BLaER1 treated with 17β-estradiol and CSF1 and Interleukin-3, amounts not matched to agents 10 nM and 100 nM (cell line): ENCODE results near the gene GALNT9.
A peak's percentile ranks its signal among the peaks of the same experiment; 100 is the strongest.

Experiments used
- H3K27ac ChIP-seq, 11 experiments: shearing (Covaris generic); formaldehyde crosslinking; 2 replicates each; pipeline ENCODE4 v1.8.1; 2022
- H3K27me3 ChIP-seq, 11 experiments: shearing (Covaris generic); formaldehyde crosslinking; 2 replicates each; pipeline ENCODE4 v1.8.1; 2022
- H3K36me3 ChIP-seq, 11 experiments: shearing (Covaris generic); formaldehyde crosslinking; 2 replicates each; pipeline ENCODE4 v1.8.1; 2022
- H3K4me1 ChIP-seq, 10 experiments: shearing (Covaris generic); formaldehyde crosslinking; 2 replicates each; pipeline ENCODE4 v1.8.1; 2022
- H3K4me2 ChIP-seq, 11 experiments: shearing (Covaris generic); formaldehyde crosslinking; 2 replicates each; pipeline ENCODE4 v1.8.1; 2022
- H3K4me3 ChIP-seq, 10 experiments: shearing (Covaris generic); formaldehyde crosslinking; 2 replicates each; pipeline ENCODE4 v1.8.1; 2022
- H3K9ac ChIP-seq, 11 experiments: shearing (Covaris generic); formaldehyde crosslinking; 2 replicates each; pipeline ENCODE4 v1.8.1; 2022
- H3K9me3 ChIP-seq, 11 experiments: shearing (Covaris generic); formaldehyde crosslinking; replicated peaks in 1 of 11; 2 replicates each; pipeline ENCODE4 v1.8.1; 2022
- H4K20me1 ChIP-seq, 11 experiments: shearing (Covaris generic); formaldehyde crosslinking; 2 replicates each; pipeline ENCODE4 v1.8.1; 2022
- Cebpa-rat ChIP-seq, 11 experiments: shearing (Covaris generic); IDR thresholded peaks; 2 replicates each; pipeline ENCODE4 v1.8.1; 2022

GALNT9 gene

GRCh38 chr12:132163041-132163910, 166.1 kb downstream of the GALNT9 start:
- no peak for TF ChIP-seq Cebpa-rat (IDR thresholded peaks at IDR 0.05)
- peaks cover 0 to 8% (median 0%) of the 10 kb centered on the region in 11 experiments; a peak in 10 of 22 replicates for H3K9me3 ChIP-seq
- peaks cover 0 to 22% (median 0%) of the 10 kb centered on the region in 11 experiments; a peak in 4 of 22 replicates for H4K20me1 ChIP-seq
- peak overlapping the region; percentile 9 to 89 (median 79); a peak in 20 of 22 replicates for H3K27ac ChIP-seq
- peaks cover 13 to 39% (median 27%) of the 10 kb centered on the region in 11 experiments; a peak in 20 of 22 replicates for H3K27me3 ChIP-seq
- H3K4me3 ChIP-seq, result peak overlapping the region in 9 of 10 experiments; percentile 29 to 62 (median 44); a peak in 18 of 20 replicates
- H3K9ac ChIP-seq, result peak overlapping the region; percentile 55 to 79 (median 73); a peak in 21 of 22 replicates
- peak overlapping the region; percentile 88 to 99 (median 93) for H3K4me2 ChIP-seq
- H3K36me3 ChIP-seq, result peaks cover 0 to 6% (median 3%) of the 10 kb centered on the region in 11 experiments; a peak in 12 of 22 replicates
- H3K4me1 ChIP-seq, result peaks cover 41 to 64% (median 58%) of the 10 kb centered on the region in 10 experiments

DNA sequence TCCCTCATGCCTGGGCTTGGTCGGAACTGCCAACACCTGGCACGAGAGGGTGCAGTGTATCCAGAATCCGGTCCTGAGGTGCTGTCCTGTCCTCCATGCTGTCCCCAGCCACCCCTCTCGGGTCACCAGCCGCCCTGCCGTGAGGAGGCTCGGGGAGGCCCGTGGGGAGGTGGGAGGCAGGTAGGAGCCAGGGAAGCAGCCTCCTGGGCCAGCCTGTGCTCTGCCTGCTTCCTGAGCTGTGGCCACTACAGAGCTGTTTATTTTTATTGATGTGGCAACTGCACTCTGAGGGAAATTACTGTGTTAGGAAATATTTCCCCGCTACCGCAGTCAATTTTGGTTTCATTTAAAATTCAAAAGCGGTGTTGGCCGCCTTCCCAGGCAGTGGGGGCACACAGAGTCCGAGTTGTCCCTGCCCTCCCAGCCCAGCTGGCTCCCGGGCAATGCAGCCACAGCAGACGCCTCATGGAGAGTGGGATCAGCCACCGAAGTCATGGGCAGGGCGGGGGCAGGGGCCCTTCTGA, 166.8 kb downstream of the GALNT9 start:
- H3K4me1 ChIP-seq, result peaks cover 34 to 57% (median 51%) of the 10 kb centered on the region in 10 experiments
- H3K9ac ChIP-seq, result peak overlapping the region; percentile 55 to 79 (median 73); a peak in 21 of 22 replicates
- peaks cover 4 to 13% (median 7%) of the 10 kb centered on the region in 11 experiments; a peak in 13 of 22 replicates for H3K9me3 ChIP-seq
- peaks cover 0 to 22% (median 0%) of the 10 kb centered on the region in 11 experiments; a peak in 4 of 22 replicates for H4K20me1 ChIP-seq
- H3K36me3 ChIP-seq, result peaks cover 6 to 13% (median 10%) of the 10 kb centered on the region in 11 experiments; a peak in 20 of 22 replicates
- peak overlapping the region in 9 of 10 experiments; percentile 29 to 62 (median 44); a peak in 18 of 20 replicates for H3K4me3 ChIP-seq
- peak overlapping the region; percentile 88 to 99 (median 93) for H3K4me2 ChIP-seq
- peaks cover 13 to 39% (median 26%) of the 10 kb centered on the region in 11 experiments; a peak in 20 of 22 replicates for H3K27me3 ChIP-seq
- H3K27ac ChIP-seq, result peak overlapping the region; percentile 42 to 89 (median 79); a peak in 20 of 22 replicates
- peak in 9 of 11 experiments; percentile 60 to 87 (median 77); a peak in 15 of 22 replicates for TF ChIP-seq Cebpa-rat (IDR thresholded peaks at IDR 0.05)

- Histone ChIP-seq H3K4me2 (peak overlapping the region; percentile 88 to 99 (median 93)), H3K27ac (peak overlapping the region; percentile 42 to 89 (median 79); a peak in 20 of 22 replicates), H4K20me1 (peaks cover 0 to 22% (median 0%) of the 10 kb centered on the region in 11 experiments; a peak in 4 of 22 replicates), H3K27me3 (peaks cover 13 to 39% (median 26%) of the 10 kb centered on the region in 11 experiments; a peak in 20 of 22 replicates), H3K9ac (peak overlapping the region; percentile 55 to 79 (median 73); a peak in 21 of 22 replicates), H3K36me3 (peaks cover 12 to 19% (median 16%) of the 10 kb centered on the region in 11 experiments), H3K9me3 (peaks cover 7 to 20% (median 11%) of the 10 kb centered on the region in 11 experiments; a peak in 16 of 22 replicates), H3K4me3 (peak overlapping the region in 9 of 10 experiments; percentile 29 to 62 (median 44); a peak in 15 of 20 replicates), H3K4me1 (peaks cover 29 to 51% (median 45%) of the 10 kb centered on the region in 10 experiments)
- TF ChIP-seq Cebpa-rat (IDR thresholded peaks at IDR 0.05), result no peak
Measured at GRCh38 chr12:132161796-132162507, 167.4 kb downstream of the GALNT9 start.

- H4K20me1 ChIP-seq, result peaks cover 0 to 22% (median 0%) of the 10 kb centered on the region in 11 experiments; a peak in 4 of 22 replicates
- TF ChIP-seq Cebpa-rat (IDR thresholded peaks at IDR 0.05), result no peak
- peaks cover 13 to 39% (median 26%) of the 10 kb centered on the region in 11 experiments; a peak in 20 of 22 replicates for H3K27me3 ChIP-seq
- peak overlapping the region in 1 of 11 experiments; percentile 79; a peak in 3 of 22 replicates for H3K9ac ChIP-seq
- H3K9me3 ChIP-seq, result peaks cover 7 to 27% (median 19%) of the 10 kb centered on the region in 11 experiments; a peak in 16 of 22 replicates
- peaks cover 29 to 47% (median 44%) of the 10 kb centered on the region in 10 experiments for H3K4me1 ChIP-seq
- no peak overlapping the region for H3K4me3 ChIP-seq
- H3K27ac ChIP-seq, result peak overlapping the region in 8 of 11 experiments; percentile 69 to 89 (median 83); a peak in 13 of 22 replicates
- H3K36me3 ChIP-seq, result peaks cover 19 to 27% (median 24%) of the 10 kb centered on the region in 11 experiments
- H3K4me2 ChIP-seq, result peak overlapping the region in 7 of 11 experiments; percentile 88 to 99 (median 95); a peak in 6 of 22 replicates
Measured at GRCh38 chr12:132161036-132161781, 168.2 kb downstream of the GALNT9 start.

GRCh38 chr12:132160601-132161035, 168.8 kb downstream of the GALNT9 start:
- H3K27me3 ChIP-seq, result peaks cover 13 to 39% (median 26%) of the 10 kb centered on the region in 11 experiments; a peak in 20 of 22 replicates
- no peak overlapping the region for H3K4me3 ChIP-seq
- peaks cover 0 to 22% (median 0%) of the 10 kb centered on the region in 11 experiments; a peak in 4 of 22 replicates for H4K20me1 ChIP-seq
- H3K4me1 ChIP-seq, result peaks cover 29 to 47% (median 44%) of the 10 kb centered on the region in 10 experiments
- H3K27ac ChIP-seq, result 0 out of 22 replicates have a peak overlapping the region, but pooled peaks of 1 of the 11 experiments have one; percentile 85
- H3K9ac ChIP-seq, result peak overlapping the region in 1 of 11 experiments; percentile 5; a peak in 1 of 22 replicates
- peak overlapping the region in 2 of 11 experiments; percentile 8 to 23; a peak in 2 of 22 replicates for H3K4me2 ChIP-seq
- H3K36me3 ChIP-seq, result peaks cover 25 to 33% (median 29%) of the 10 kb centered on the region in 11 experiments
- peaks cover 7 to 33% (median 22%) of the 10 kb centered on the region in 11 experiments; a peak in 16 of 22 replicates for H3K9me3 ChIP-seq
- no peak for TF ChIP-seq Cebpa-rat (IDR thresholded peaks at IDR 0.05)

- Histone ChIP-seq H3K4me2 (peak overlapping the region; percentile 10 to 66 (median 43); a peak in 17 of 22 replicates), H3K27ac (0 out of 22 replicates have a peak overlapping the region, but pooled peaks of 1 of the 11 experiments have one; percentile 10), H3K4me1 (peaks cover 29 to 47% (median 44%) of the 10 kb centered on the region in 10 experiments), H3K4me3 (no peak overlapping the region), H3K9me3 (peaks cover 7 to 33% (median 22%) of the 10 kb centered on the region in 11 experiments; a peak in 16 of 22 replicates), H3K36me3 (peaks cover 27 to 37% (median 31%) of the 10 kb centered on the region in 11 experiments), H3K9ac (peak overlapping the region in 7 of 11 experiments; percentile 4 to 33 (median 13); a peak in 4 of 22 replicates), H3K27me3 (peaks cover 13 to 39% (median 26%) of the 10 kb centered on the region in 11 experiments; a peak in 20 of 22 replicates), H4K20me1 (peaks cover 0 to 25% (median 3%) of the 10 kb centered on the region in 11 experiments; a peak in 9 of 22 replicates)
- TF ChIP-seq Cebpa-rat (IDR thresholded peaks at IDR 0.05), result no peak
Measured at GRCh38 chr12:132160016-132160415, 169.4 kb downstream of the GALNT9 start.
